ENCODE results near the gene ZNF71. TPM values are rescaled to one million over a fixed set of nuclear protein-coding genes. Genes with fewer than 3 reads are reported as not detected.

ZNF71 gene
- total and polyA plus RNA-seq, 2 experiments from 2014 or later: 6.2 to 7.9 TPM

DNA sequence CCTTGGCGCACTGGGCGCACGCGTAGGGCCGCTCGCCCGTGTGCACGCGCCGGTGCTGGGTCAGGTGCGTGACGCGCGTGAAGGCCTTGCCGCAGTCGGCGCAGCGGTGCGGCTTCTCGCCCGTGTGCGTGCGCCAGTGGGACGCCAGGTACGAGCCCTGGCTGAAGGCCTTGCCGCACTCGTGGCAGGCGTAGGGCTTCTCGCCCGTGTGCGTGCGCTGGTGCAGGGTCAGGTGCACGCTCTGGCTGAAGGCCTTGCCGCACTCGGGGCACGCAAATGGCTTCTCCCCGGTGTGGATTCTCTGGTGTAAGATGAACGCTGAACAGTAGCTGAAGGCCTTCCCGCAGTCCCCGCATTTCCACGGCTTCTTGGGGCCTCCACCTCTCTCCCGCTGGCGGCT is 69.4 kb downstream of the ZNF71 start:
- H3K9me3 ChIP-seq (ENCODE audit: low read depth): no peaks in the 10 kb centered on the region
- in situ Hi-C loops (cut with MboI): no loop called here
- no peaks in the 10 kb centered on the region for H3K27me3 ChIP-seq (replicated peaks; ENCODE audit: insufficient read depth)

DNA sequence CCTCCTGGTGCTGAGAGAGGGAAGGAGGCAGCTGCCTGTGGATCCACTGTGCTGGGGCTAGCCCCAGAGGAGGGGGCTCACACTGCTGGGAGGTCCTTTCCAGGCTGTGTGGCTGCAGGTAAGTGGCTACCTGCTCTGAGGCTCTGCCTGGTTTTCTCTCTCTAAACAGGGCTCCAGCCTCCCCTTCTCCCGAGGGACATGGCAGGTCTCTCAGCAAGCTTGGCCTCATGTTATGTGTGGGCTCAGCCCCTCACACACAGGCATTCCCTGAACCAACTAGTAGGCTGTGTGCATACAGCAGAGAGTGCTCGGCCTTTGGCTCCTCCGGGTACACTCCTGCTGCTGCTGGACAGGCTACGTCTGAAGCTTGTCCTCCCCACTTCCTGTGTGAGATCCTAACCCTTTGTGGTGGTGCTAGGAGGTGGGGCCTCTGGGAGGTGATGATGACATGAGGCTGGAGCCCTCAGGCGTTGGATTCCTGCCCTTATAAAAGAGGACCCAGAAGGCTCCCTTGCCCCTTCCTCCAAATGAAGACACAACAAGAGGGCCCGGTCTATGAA is 72.3 kb downstream of the ZNF71 start:
- H4K20me1 ChIP-seq (ENCODE audit: insufficient read depth): no peaks in the 10 kb centered on the region
- in situ Hi-C loops (cut with MboI): no loop called here
- 27 to 31% methylated on average over 6 of the region's 6 CpGs for WGBS, 2 experiments (ENCODE audit: low coverage in 1 of 2, low lambda C conversion rate in 2 of 2, missing lambda C conversion rate in 2 of 2)
- H3K9ac ChIP-seq: no peak overlapping the region
- no peak overlapping the region for H3K4me2 ChIP-seq (ENCODE audit: unreplicated experiment)
- no peaks in the 10 kb centered on the region for H3F3A ChIP-seq (ENCODE audit: insufficient read depth)
- H3K27me3 ChIP-seq (replicated peaks; ENCODE audit: insufficient read depth): no peaks in the 10 kb centered on the region
- H3K9me2 ChIP-seq (ENCODE audit: insufficient read depth): no peaks in the 10 kb centered on the region
- H2AFZ ChIP-seq: no peak overlapping the region
- no peaks in the 10 kb centered on the region for H3K9me3 ChIP-seq (ENCODE audit: low read depth)
- H3K4me3 ChIP-seq: no peak overlapping the region
- no peaks in the 10 kb centered on the region for H3K79me2 ChIP-seq (ENCODE audit: insufficient read depth)
- H3K4me1 ChIP-seq (ENCODE audit: insufficient read depth): no peaks in the 10 kb centered on the region
- H3K36me3 ChIP-seq (ENCODE audit: low read depth): no peaks in the 10 kb centered on the region
- no peak for DNase-seq
- H3K27ac ChIP-seq: no peak overlapping the region
- TF ChIP-seq EZH2phosphoT487 (IDR thresholded peaks at IDR 0.05; ENCODE audit: insufficient read depth, low read depth) (no peak), EZH2 (IDR thresholded peaks at IDR 0.05; ENCODE audit: insufficient read depth, poor library complexity, severe bottlenecking) (no peak)

More for the DNA sequence above, 69.4 kb downstream of the ZNF71 start:
- DNase-seq: no peak
- no peaks in the 10 kb centered on the region for H3F3A ChIP-seq (ENCODE audit: insufficient read depth)
- no peaks in the 10 kb centered on the region for H4K20me1 ChIP-seq (ENCODE audit: insufficient read depth)
- WGBS, 2 experiments (ENCODE audit: low coverage in 1 of 2, low lambda C conversion rate in 2 of 2, missing lambda C conversion rate in 2 of 2): 79 to 86% methylated on average over 38 to 43 of the region's 43 CpGs
- H3K36me3 ChIP-seq (ENCODE audit: low read depth): no peaks in the 10 kb centered on the region
- no peak overlapping the region for H2AFZ ChIP-seq
- TF ChIP-seq EZH2 (IDR thresholded peaks at IDR 0.05; ENCODE audit: insufficient read depth, poor library complexity, severe bottlenecking) (no peak), EZH2phosphoT487 (IDR thresholded peaks at IDR 0.05; ENCODE audit: insufficient read depth, low read depth) (no peak)
- H3K9ac ChIP-seq: no peak overlapping the region
- H3K4me1 ChIP-seq (ENCODE audit: insufficient read depth): no peaks in the 10 kb centered on the region
- no peaks in the 10 kb centered on the region for H3K9me2 ChIP-seq (ENCODE audit: insufficient read depth)
- H3K27ac ChIP-seq: no peak overlapping the region
- no peak overlapping the region for H3K4me3 ChIP-seq
- H3K79me2 ChIP-seq (ENCODE audit: insufficient read depth): no peaks in the 10 kb centered on the region
- no peak overlapping the region for H3K4me2 ChIP-seq (ENCODE audit: unreplicated experiment)

DNA sequence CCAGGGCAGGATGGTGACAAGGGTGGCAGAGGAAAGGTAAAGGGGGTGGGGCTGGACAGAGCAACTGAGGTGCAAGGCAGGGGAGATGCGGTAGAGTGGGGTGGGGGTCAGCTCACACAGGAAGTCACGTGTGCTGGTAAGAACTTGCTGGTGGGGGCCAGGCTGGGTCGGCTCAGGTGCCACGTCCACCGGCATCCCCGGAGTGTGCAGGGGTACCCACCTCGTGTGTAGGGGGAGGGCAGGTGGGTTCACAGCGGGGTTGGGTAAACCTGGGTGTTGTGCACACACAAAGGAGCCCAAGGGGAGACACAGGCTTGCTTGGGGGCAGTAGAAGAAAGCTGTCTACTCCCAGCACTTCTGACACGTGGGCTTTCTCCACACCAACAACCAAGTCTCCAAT is 73.6 kb downstream of the ZNF71 start:
- Histone ChIP-seq H3K9me2 (ENCODE audit: insufficient read depth) (no peaks in the 10 kb centered on the region), H2AFZ (no peak overlapping the region), H3F3A (ENCODE audit: insufficient read depth) (no peaks in the 10 kb centered on the region), H3K9ac (no peak overlapping the region), H3K36me3 (ENCODE audit: low read depth) (no peaks in the 10 kb centered on the region), H3K27me3 (replicated peaks; ENCODE audit: insufficient read depth) (no peaks in the 10 kb centered on the region), H4K20me1 (ENCODE audit: insufficient read depth) (no peaks in the 10 kb centered on the region), H3K4me3 (no peak overlapping the region), H3K27ac (no peak overlapping the region), H3K4me1 (ENCODE audit: insufficient read depth) (no peaks in the 10 kb centered on the region), H3K4me2 (ENCODE audit: unreplicated experiment) (no peak overlapping the region), H3K79me2 (ENCODE audit: insufficient read depth) (no peaks in the 10 kb centered on the region), H3K9me3 (ENCODE audit: low read depth) (no peaks in the 10 kb centered on the region)
- 54 to 60% methylated on average over 5 to 9 of the region's 9 CpGs for WGBS, 2 experiments (ENCODE audit: low coverage in 1 of 2, low lambda C conversion rate in 2 of 2, missing lambda C conversion rate in 2 of 2)
- TF ChIP-seq EZH2 (IDR thresholded peaks at IDR 0.05; ENCODE audit: insufficient read depth, poor library complexity, severe bottlenecking) (no peak), EZH2phosphoT487 (IDR thresholded peaks at IDR 0.05; ENCODE audit: insufficient read depth, low read depth) (no peak)
- in situ Hi-C loops (cut with MboI): no loop called here
- no peak for DNase-seq

- in situ Hi-C loops (cut with MboI): no loop called here
- H3F3A ChIP-seq (ENCODE audit: insufficient read depth): no peaks in the 10 kb centered on the region
- no peak overlapping the region for H3K9ac ChIP-seq
- 41 to 46% methylated on average over 16 to 17 of the region's 17 CpGs for WGBS, 2 experiments (ENCODE audit: low coverage in 1 of 2, low lambda C conversion rate in 2 of 2, missing lambda C conversion rate in 2 of 2)
- no peak overlapping the region for H3K4me3 ChIP-seq
- H3K27ac ChIP-seq: no peak overlapping the region
- TF ChIP-seq EZH2phosphoT487 (IDR thresholded peaks at IDR 0.05; ENCODE audit: insufficient read depth, low read depth) (no peak), EZH2 (IDR thresholded peaks at IDR 0.05; ENCODE audit: insufficient read depth, poor library complexity, severe bottlenecking) (no peak)
- H4K20me1 ChIP-seq (ENCODE audit: insufficient read depth): no peaks in the 10 kb centered on the region
- no peaks in the 10 kb centered on the region for H3K79me2 ChIP-seq (ENCODE audit: insufficient read depth)
- H3K4me1 ChIP-seq (ENCODE audit: insufficient read depth): no peaks in the 10 kb centered on the region
- H3K9me2 ChIP-seq (ENCODE audit: insufficient read depth): no peaks in the 10 kb centered on the region
- no peak overlapping the region for H2AFZ ChIP-seq
- no peaks in the 10 kb centered on the region for H3K36me3 ChIP-seq (ENCODE audit: low read depth)
- DNase-seq: no peak
- H3K27me3 ChIP-seq (replicated peaks; ENCODE audit: insufficient read depth): no peaks in the 10 kb centered on the region
- H3K9me3 ChIP-seq (ENCODE audit: low read depth): no peaks in the 10 kb centered on the region
- H3K4me2 ChIP-seq (ENCODE audit: unreplicated experiment): no peak overlapping the region
These were observed 75.4 kb downstream of the ZNF71 start for GRCh38 chr19:56670401-56670960.

All from GM23248 (cell line).